GM18498 (cell line): ENCODE results near the gene SKOR1.

Experiments used
- ATAC-seq: cut with Tn5 transposase; IDR thresholded peaks from one replicate; pipeline ENCODE4 v1.9.1; 2021; ENCODE audit warnings: mild to moderate bottlenecking, moderate library complexity; ENCODE audit not compliant: unreplicated experiment

Gene SKOR1

GRCh38 chr15:67816668-67817067 is 8.6 kb upstream of the SKOR1 start:
- ATAC-seq, result no peak

- ATAC-seq, result no peak
Observed at GRCh38 chr15:67818464-67818863, 6.8 kb upstream of the SKOR1 start.

- ATAC-seq, result no peak
Observed at GRCh38 chr15:67819636-67820035, 5.7 kb upstream of the SKOR1 start.

GRCh38 chr15:67820122-67820991 is 5.0 kb upstream of the SKOR1 start:
- ATAC-seq, result no peak

- no peak for ATAC-seq
Observed at GRCh38 chr15:67820992-67821783, 4.1 kb upstream of the SKOR1 start.

GRCh38 chr15:67821784-67822440 is 3.4 kb upstream of the SKOR1 start:
- ATAC-seq, result no peak

GRCh38 chr15:67822537-67823313 is 2.6 kb upstream of the SKOR1 start:
- no peak for ATAC-seq

- no peak for ATAC-seq
Observed at GRCh38 chr15:67823314-67824196, 1.8 kb upstream of the SKOR1 start.

GRCh38 chr15:67824197-67824968 is 926 bp upstream of the SKOR1 start:
- no peak for ATAC-seq

- no peak for ATAC-seq
Observed at GRCh38 chr15:67825881-67826716, 790 bp downstream of the SKOR1 start.

GRCh38 chr15:67826717-67827561 is 1.6 kb downstream of the SKOR1 start:
- no peak for ATAC-seq

GRCh38 chr15:67827562-67828277 is 2.4 kb downstream of the SKOR1 start:
- ATAC-seq, result no peak

- ATAC-seq, result no peak
Observed at GRCh38 chr15:67828278-67828968, 3.1 kb downstream of the SKOR1 start.

GRCh38 chr15:67828969-67829646 is 3.8 kb downstream of the SKOR1 start:
- ATAC-seq, result no peak
